NCI-H524 treated with DMSO at 0.1 percent for 48 hours (cell line): Measurements from ENCODE around the gene EEPD1.
A peak's percentile ranks its signal among the peaks of the same experiment; 100 is the strongest.
"Not testable (repeated sequence)": the region's sequence is repeated elsewhere in the genome, so short reads cannot be mapped to it uniquely, and the experiment has no call there.

ENCODE experiments used
- DNase-seq: peaks from one replicate; lab custom pipeline; 2025; lab: John Stamatoyannopoulos, UW

The EEPD1 gene

GRCh38 chr7:36152756-36153570, at the start of gene EEPD1:
TSS of gene EEPD1 (plus strand) at chr7:36153254. CDS start at chr7:36154325, 1,071 bp downstream.
- peak; percentile 89 for DNase-seq

- no peak for DNase-seq
These were observed 49.1 kb upstream of the EEPD1 start for GRCh38 chr7:36103837-36104561.

- not testable (repeated sequence) for DNase-seq
These were observed 45.8 kb upstream of the EEPD1 start for GRCh38 chr7:36106972-36107908.

GRCh38 chr7:36107926-36108631, 45.0 kb upstream of the EEPD1 start:
- no peak for DNase-seq

- DNase-seq, result peak; percentile 6
These were observed 43.9 kb upstream of the EEPD1 start for GRCh38 chr7:36109013-36109627.

- no peak for DNase-seq
These were observed 42.5 kb upstream of the EEPD1 start for GRCh38 chr7:36110584-36110983.

GRCh38 chr7:36112969-36113368, 40.1 kb upstream of the EEPD1 start:
- DNase-seq, result no peak

- DNase-seq, result no peak
These were observed 38.7 kb upstream of the EEPD1 start for GRCh38 chr7:36114355-36114754.

GRCh38 chr7:36115448-36116321, 37.4 kb upstream of the EEPD1 start:
- no peak for DNase-seq

- DNase-seq, result no peak
These were observed 36.5 kb upstream of the EEPD1 start for GRCh38 chr7:36116347-36117202.

GRCh38 chr7:36117203-36117840, 35.7 kb upstream of the EEPD1 start:
- DNase-seq, result no peak

- DNase-seq, result no peak
These were observed 34.7 kb upstream of the EEPD1 start for GRCh38 chr7:36118344-36118743.

- DNase-seq, result no peak
These were observed 33.9 kb upstream of the EEPD1 start for GRCh38 chr7:36119005-36119706.

- not testable (repeated sequence) for DNase-seq
These were observed 32.9 kb upstream of the EEPD1 start for GRCh38 chr7:36119983-36120646.

GRCh38 chr7:36125630-36126029, 27.4 kb upstream of the EEPD1 start:
- not testable (repeated sequence) for DNase-seq

- DNase-seq, result peak; percentile 4
These were observed 25.8 kb upstream of the EEPD1 start for GRCh38 chr7:36127075-36127740.
